ENCODE data around the gene AHNAK. TPM values are rescaled to one million over a fixed set of nuclear protein-coding genes. Genes with fewer than 3 reads are reported as not detected.

AHNAK gene
- total RNA-seq, 4 donors from 2014 or later: 227 to 400 (median 288) TPM

GRCh38 chr11:62444236-62444833 is 102.3 kb downstream of the AHNAK start:
- peak overlapping the region in 2 of 3 donors; percentile 64 to 73 for H3K27ac ChIP-seq
- 25 to 47% methylated on average over 23 of the region's 23 CpGs for WGBS, 2 donors
- no peak for TF ChIP-seq CTCF (IDR thresholded peaks at IDR 0.05)
- TF ChIP-seq POLR2A (IDR thresholded peaks at IDR 0.05): no peak
- H3K4me1 ChIP-seq: peaks cover 17 to 41% of the 10 kb centered on the region in 2 donors
- intact Hi-C loops (cut with DNase I): no loop called here
- no peaks in the 10 kb centered on the region for H3K9me3 ChIP-seq
- peak; percentile 20 to 39 for DNase-seq
- no peaks in the 10 kb centered on the region for H3K27me3 ChIP-seq
- no peaks in the 10 kb centered on the region for H3K36me3 ChIP-seq
- H3K4me3 ChIP-seq (replicated peaks in 1 of 3): peak overlapping the region in 1 of 3 donors; percentile 2

- no peaks in the 10 kb centered on the region for H3K27me3 ChIP-seq
- intact Hi-C loops (cut with DNase I): no loop called here
- TF ChIP-seq CTCF (IDR thresholded peaks at IDR 0.05): no peak
- WGBS, 2 donors: 60 to 74% methylated on average over 10 to 11 of the region's 17 CpGs
- H3K4me1 ChIP-seq: peaks cover 17 to 36% of the 10 kb centered on the region in 2 donors
- H3K27ac ChIP-seq: peak overlapping the region in 2 of 3 donors; percentile 64 to 73
- no peaks in the 10 kb centered on the region for H3K36me3 ChIP-seq
- DNase-seq: peak; percentile 44
- no peaks in the 10 kb centered on the region for H3K9me3 ChIP-seq
- peak overlapping the region in 1 of 3 donors; percentile 2 for H3K4me3 ChIP-seq (replicated peaks in 1 of 3)
Measured at GRCh38 chr11:62443390-62444235, 103.0 kb downstream of the AHNAK start.

- H3K27ac ChIP-seq: peak overlapping the region in 2 of 3 donors; percentile 53 to 68
- WGBS, 2 donors: 61 to 70% methylated on average over 20 to 23 of the region's 23 CpGs
- no peaks in the 10 kb centered on the region for H3K27me3 ChIP-seq
- TF ChIP-seq CTCF (IDR thresholded peaks at IDR 0.05) (no peak), POLR2A (IDR thresholded peaks at IDR 0.05) (no peak)
- DNase-seq: no peak
- H3K4me1 ChIP-seq: peaks cover 16 to 25% of the 10 kb centered on the region in 2 donors
- no peaks in the 10 kb centered on the region for H3K9me3 ChIP-seq
- no peak overlapping the region for H3K4me3 ChIP-seq (replicated peaks in 1 of 3)
- intact Hi-C loops (cut with DNase I): no loop called here
- no peaks in the 10 kb centered on the region for H3K36me3 ChIP-seq
Measured at GRCh38 chr11:62439785-62440602, 106.6 kb downstream of the AHNAK start.

- 83 to 91% methylated on average over 4 of the region's 4 CpGs for WGBS, 2 donors
- no peaks in the 10 kb centered on the region for H3K27me3 ChIP-seq
- intact Hi-C loops (cut with DNase I): no loop called here
- H3K4me1 ChIP-seq: peaks cover 3 to 11% of the 10 kb centered on the region in 2 donors
- H3K4me3 ChIP-seq (replicated peaks in 1 of 3): no peak overlapping the region
- TF ChIP-seq POLR2A (IDR thresholded peaks at IDR 0.05): no peak
- TF ChIP-seq CTCF (IDR thresholded peaks at IDR 0.05): no peak
- no peak overlapping the region for H3K27ac ChIP-seq
- no peak for DNase-seq
- no peaks in the 10 kb centered on the region for H3K36me3 ChIP-seq
- H3K9me3 ChIP-seq: no peaks in the 10 kb centered on the region
Measured at GRCh38 chr11:62438641-62439040, 108.0 kb downstream of the AHNAK start.

All from thyroid gland (tissue), 4 donors.